GM18499 (cell line): ENCODE measurements around the gene ZNF778.

Source experiments
- ATAC-seq: cut with Tn5 transposase; IDR thresholded peaks from one replicate; pipeline ENCODE4 v1.9.1; 2021; ENCODE audit warnings: moderate number of reproducible peaks; ENCODE audit not compliant: insufficient read depth, unreplicated experiment

Gene ZNF778

GRCh38 chr16:89217388-89218191 is at the start of gene ZNF778:
Gene ZNF778 (plus strand): TSS chr16:89217703. CDS start chr16:89221128, 3,425 bp downstream.
- ATAC-seq = no peak

GRCh38 chr16:89168381-89169189 is 48.9 kb upstream of the ZNF778 start:
- no peak for ATAC-seq

- ATAC-seq = no peak
Observed at GRCh38 chr16:89169778-89170177, 47.7 kb upstream of the ZNF778 start.

GRCh38 chr16:89170346-89171215 is 46.9 kb upstream of the ZNF778 start:
- no peak for ATAC-seq

GRCh38 chr16:89171216-89172170 is 46.0 kb upstream of the ZNF778 start, which contains the start of gene CDH15:
Gene CDH15 (plus strand): TSS chr16:89171748. CDS start chr16:89171832, 84 bp downstream.
- no peak for ATAC-seq

GRCh38 chr16:89172171-89172527 is 45.4 kb upstream of the ZNF778 start:
- no peak for ATAC-seq

- ATAC-seq = no peak
Observed at GRCh38 chr16:89172528-89173173, 44.9 kb upstream of the ZNF778 start.

- no peak for ATAC-seq
Observed at GRCh38 chr16:89173174-89173921, 44.2 kb upstream of the ZNF778 start.

- ATAC-seq = no peak
Observed at GRCh38 chr16:89174055-89174827, 43.3 kb upstream of the ZNF778 start.

GRCh38 chr16:89174877-89175276 is 42.6 kb upstream of the ZNF778 start:
- ATAC-seq = no peak

- ATAC-seq = no peak
Observed at GRCh38 chr16:89175280-89176146, 42.0 kb upstream of the ZNF778 start.

- ATAC-seq = no peak
Observed at GRCh38 chr16:89176147-89176690, 41.3 kb upstream of the ZNF778 start.

- ATAC-seq = no peak
Observed at GRCh38 chr16:89176717-89177116, 40.8 kb upstream of the ZNF778 start.

GRCh38 chr16:89177501-89177900 is 40.0 kb upstream of the ZNF778 start:
- ATAC-seq = no peak

- ATAC-seq = no peak
Observed at GRCh38 chr16:89178453-89179147, 38.9 kb upstream of the ZNF778 start.

GRCh38 chr16:89179148-89179484 is 38.4 kb upstream of the ZNF778 start:
- ATAC-seq = no peak
